ENCODE results near the gene ITIH6.
"Not testable (repeated sequence)": the region's sequence is repeated elsewhere in the genome, so short reads cannot be mapped to it uniquely, and the experiment has no call there.

ITIH6 gene

DNA sequence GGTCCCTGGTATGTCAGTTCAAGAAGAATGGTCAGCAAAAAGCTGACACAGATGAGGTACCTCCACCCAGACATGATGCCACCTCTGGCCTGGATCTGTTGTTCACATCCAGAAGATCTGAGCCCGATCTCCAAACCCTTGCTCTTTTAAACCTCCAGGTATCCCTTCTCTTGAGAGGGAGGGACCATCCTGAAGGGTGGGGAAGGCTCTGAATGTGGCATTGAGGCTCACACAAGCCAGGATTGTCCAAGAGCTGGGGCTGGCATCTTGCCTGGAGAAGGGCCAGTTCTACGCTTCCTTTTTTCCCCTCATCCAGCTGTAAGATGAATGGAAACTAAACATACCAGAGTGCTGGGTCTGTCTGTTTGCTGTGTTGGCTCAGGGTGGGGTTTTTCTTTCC, at the start of gene ITIH6:
Gene ITIH6, minus strand, starts transcription at position 119 of the 400 bp plus-strand sequence. Its CDS starts 45 bp downstream, at position 74.
- CTCF ChIA-PET = no interaction called here
- DNase-seq (ENCODE audit: extremely low spot score) = no peak
- TF ChIP-seq LEF1 (IDR thresholded peaks at IDR 0.05; ENCODE audit: borderline replicate concordance) (no peak), FOXK2 (IDR thresholded peaks at IDR 0.05) (no peak), CTBP1 (IDR thresholded peaks at IDR 0.05; ENCODE audit: borderline replicate concordance) (no peak), NFRKB (IDR thresholded peaks at IDR 0.05) (no peak), SP1 (IDR thresholded peaks at IDR 0.05) (no peak), FOXA1 (IDR thresholded peaks at IDR 0.05) (no peak)
- TF ChIP-seq, protein P1, sequence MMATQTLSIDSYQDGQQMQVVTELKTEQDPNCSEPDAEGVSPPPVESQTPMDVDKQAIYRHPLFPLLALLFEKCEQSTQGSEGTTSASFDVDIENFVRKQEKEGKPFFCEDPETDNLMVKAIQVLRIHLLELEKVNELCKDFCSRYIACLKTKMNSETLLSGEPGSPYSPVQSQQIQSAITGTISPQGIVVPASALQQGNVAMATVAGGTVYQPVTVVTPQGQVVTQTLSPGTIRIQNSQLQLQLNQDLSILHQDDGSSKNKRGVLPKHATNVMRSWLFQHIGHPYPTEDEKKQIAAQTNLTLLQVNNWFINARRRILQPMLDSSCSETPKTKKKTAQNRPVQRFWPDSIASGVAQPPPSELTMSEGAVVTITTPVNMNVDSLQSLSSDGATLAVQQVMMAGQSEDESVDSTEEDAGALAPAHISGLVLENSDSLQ (IDR thresholded peaks at IDR 0.05) = no peak
- POLR2A ChIA-PET = interaction anchor here (0.8 kb wide), 1 partner anchor 9 kb away, joined by 3 read pairs; the partner anchor contains the start of gene MAGED2

DNA sequence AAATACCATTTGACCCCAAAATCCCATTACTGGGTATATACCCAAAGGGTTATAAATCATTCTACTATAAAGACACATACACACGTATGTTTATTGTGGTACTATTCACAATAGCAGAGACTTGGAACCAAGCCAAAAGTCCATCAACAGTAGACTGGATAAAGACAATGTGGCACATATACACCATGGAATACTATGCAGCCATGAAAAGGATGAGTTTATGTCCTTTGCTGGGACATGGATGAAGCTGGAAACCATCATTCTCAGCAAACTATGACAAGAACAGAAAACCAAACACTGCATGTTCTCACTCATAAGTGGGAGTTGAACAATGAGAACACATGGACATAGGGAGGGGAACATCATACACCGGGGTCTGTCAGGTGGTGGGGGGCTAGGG, 49.6 kb upstream of the ITIH6 start:
- CTCF ChIA-PET, POLR2A ChIA-PET: not testable (repeated sequence)

DNA sequence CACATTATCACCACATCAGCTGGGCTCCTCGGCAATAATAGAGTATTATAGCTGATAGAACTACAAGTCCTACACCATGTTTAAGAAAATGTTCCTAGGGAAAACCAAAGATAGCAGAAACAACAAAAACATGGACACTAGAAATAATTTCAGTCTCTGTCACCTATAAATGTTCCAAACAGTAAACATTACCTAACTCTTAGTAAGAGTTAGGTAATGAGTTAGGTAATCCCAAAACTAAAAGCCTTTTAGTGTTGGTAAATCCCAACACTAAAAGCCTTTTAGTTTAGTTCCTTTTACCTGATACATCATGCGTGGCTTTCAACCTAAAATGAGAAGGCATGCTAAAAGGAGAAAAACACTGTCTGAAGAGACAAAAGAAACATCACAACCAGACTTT, 45.0 kb upstream of the ITIH6 start:
- DNase-seq (ENCODE audit: extremely low spot score) = no peak
- no peak for TF ChIP-seq NFRKB (IDR thresholded peaks at IDR 0.05)
- TF ChIP-seq SP1 (IDR thresholded peaks at IDR 0.05) = no peak
- TF ChIP-seq ZNF384 (IDR thresholded peaks at IDR 0.05) = no peak
- ChIA-PET POLR2A (no interaction called here), CTCF (no interaction called here)

More for the DNA sequence above, 49.6 kb upstream of the ITIH6 start:
- DNase-seq (ENCODE audit: extremely low spot score) = not testable (repeated sequence)

GRCh38 chrX:54842607-54843006, 44.6 kb upstream of the ITIH6 start:
- DNase-seq (ENCODE audit: extremely low spot score) = no peak
- TF ChIP-seq ZNF384 (IDR thresholded peaks at IDR 0.05) (no peak), NFRKB (IDR thresholded peaks at IDR 0.05) (no peak), SUZ12 (IDR thresholded peaks at IDR 0.05) (no peak), FOXK2 (IDR thresholded peaks at IDR 0.05) (no peak), FOXA1 (IDR thresholded peaks at IDR 0.05) (no peak), ELF4 (IDR thresholded peaks at IDR 0.05) (no peak), LEF1 (IDR thresholded peaks at IDR 0.05; ENCODE audit: borderline replicate concordance) (no peak), ARNT (IDR thresholded peaks at IDR 0.05) (no peak), HDGF (IDR thresholded peaks at IDR 0.05; ENCODE audit: borderline replicate concordance) (no peak), BHLHE40 (IDR thresholded peaks at IDR 0.05; ENCODE audit: borderline replicate concordance) (no peak), SP1 (IDR thresholded peaks at IDR 0.05) (no peak), FOXM1 (IDR thresholded peaks at IDR 0.05; ENCODE audit: borderline replicate concordance) (no peak), TARDBP (IDR thresholded peaks at IDR 0.05) (no peak), L3MBTL2 (conservative IDR thresholded peaks at IDR 0.05) (no peak), CTBP1 (IDR thresholded peaks at IDR 0.05; ENCODE audit: borderline replicate concordance) (no peak)
- TF ChIP-seq, protein P1 (IDR thresholded peaks at IDR 0.05) = no peak
- CTCF ChIA-PET = interaction anchor here (0.7 kb wide), 1 partner anchor 70 kb away, joined by 3 read pairs; no protein-coding TSS in a partner anchor
- POLR2A ChIA-PET = no interaction called here

DNA sequence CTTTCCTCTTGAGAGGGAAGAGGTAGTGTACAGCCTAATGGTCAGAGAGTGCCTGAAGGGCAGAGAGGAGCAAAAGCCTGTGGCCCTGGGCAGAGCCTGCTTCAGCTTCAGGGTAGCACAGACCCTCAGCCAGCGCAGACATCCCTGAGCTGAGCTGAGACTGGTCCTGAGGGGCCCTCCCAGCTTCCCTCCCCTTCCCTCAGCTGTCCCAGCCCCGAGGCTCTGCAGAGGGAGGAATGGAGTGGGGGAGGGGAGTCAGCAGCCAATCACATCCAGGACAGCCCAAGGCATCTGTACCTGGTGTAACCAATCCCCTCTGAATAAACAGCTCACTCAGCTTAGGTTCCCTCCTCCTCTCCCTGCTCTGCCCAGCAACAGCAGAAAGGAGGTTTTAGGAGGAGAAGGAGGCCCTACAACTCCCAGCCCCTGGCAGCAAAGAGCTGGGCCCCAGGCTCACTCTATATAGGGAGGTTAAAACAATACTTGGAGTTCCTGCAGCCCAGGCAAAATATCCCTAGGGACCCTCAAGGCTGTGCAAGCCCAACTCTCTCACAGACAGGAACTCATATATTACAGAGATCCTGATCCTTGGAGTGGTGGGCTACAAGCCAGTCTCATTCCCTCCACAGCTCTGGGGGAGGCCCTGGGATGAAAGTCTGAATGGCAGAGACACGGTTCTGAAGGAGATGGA, 43.3 kb upstream of the ITIH6 start:
- DNase-seq (ENCODE audit: extremely low spot score); POLR2A ChIA-PET; CTCF ChIA-PET: not testable (repeated sequence)

DNA sequence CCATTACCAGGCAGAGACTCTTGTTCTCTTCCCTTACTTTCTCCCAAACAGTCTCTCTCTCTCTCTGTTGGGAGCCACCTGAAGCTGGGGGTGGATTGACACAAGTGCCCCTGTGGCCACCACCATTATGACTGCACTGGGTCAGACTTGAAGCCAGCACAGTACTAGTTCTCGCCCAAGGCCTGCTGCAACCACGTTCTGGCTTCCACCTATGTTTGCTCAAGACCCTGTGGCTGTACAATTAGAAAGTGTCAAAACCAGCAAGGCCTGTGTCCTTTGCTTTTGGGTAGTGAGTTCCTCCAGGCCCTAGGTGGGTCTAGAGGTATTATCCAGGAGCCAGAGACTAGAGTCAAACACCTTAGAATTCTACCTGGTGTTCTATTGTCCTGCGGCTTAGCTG, 40.5 kb upstream of the ITIH6 start:
- ChIA-PET POLR2A (no interaction called here), CTCF (no interaction called here)
- no peak for DNase-seq (ENCODE audit: extremely low spot score)
- no peak for TF ChIP-seq HDGF (IDR thresholded peaks at IDR 0.05; ENCODE audit: borderline replicate concordance)
- TF ChIP-seq LEF1 (IDR thresholded peaks at IDR 0.05; ENCODE audit: borderline replicate concordance) = no peak

DNA sequence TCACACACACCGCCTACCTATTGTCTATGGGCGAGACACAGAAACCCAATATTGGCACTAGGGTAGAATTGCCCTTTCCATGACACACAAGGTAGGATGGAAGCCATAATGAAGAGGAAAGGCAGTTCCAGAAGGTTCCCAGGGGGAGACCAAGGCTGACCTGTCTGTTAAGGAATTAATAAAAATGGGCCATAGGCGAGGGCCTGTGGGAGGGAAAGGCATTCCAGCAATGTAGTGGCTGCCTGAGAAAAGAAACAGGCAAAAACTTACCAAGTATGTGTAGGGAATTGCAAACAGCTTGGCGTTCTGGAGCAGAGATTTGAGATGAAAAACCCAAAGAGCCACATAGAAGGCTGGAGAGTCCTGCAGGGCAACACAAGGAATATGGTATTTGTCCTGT, 28.5 kb upstream of the ITIH6 start:
- CTCF ChIA-PET = no interaction called here
- POLR2A ChIA-PET = no interaction called here
- TF ChIP-seq FOXM1 (IDR thresholded peaks at IDR 0.05; ENCODE audit: borderline replicate concordance) (no peak), LEF1 (IDR thresholded peaks at IDR 0.05; ENCODE audit: borderline replicate concordance) (no peak), ZNF384 (IDR thresholded peaks at IDR 0.05) (no peak), TARDBP (IDR thresholded peaks at IDR 0.05) (no peak), FOXK2 (IDR thresholded peaks at IDR 0.05) (no peak), HDGF (IDR thresholded peaks at IDR 0.05; ENCODE audit: borderline replicate concordance) (no peak), SP1 (IDR thresholded peaks at IDR 0.05) (no peak), SUZ12 (IDR thresholded peaks at IDR 0.05) (no peak), BHLHE40 (IDR thresholded peaks at IDR 0.05; ENCODE audit: borderline replicate concordance) (no peak), L3MBTL2 (conservative IDR thresholded peaks at IDR 0.05) (no peak), CTBP1 (IDR thresholded peaks at IDR 0.05; ENCODE audit: borderline replicate concordance) (no peak), FOXA1 (IDR thresholded peaks at IDR 0.05) (no peak), ARNT (IDR thresholded peaks at IDR 0.05) (no peak), ELF4 (IDR thresholded peaks at IDR 0.05) (no peak), NFRKB (IDR thresholded peaks at IDR 0.05) (no peak)
- TF ChIP-seq, protein P1 (IDR thresholded peaks at IDR 0.05) = no peak
- DNase-seq (ENCODE audit: extremely low spot score) = no peak
